G401 (cell line): Measurements from ENCODE around the gene DRG2. TPM values are rescaled to one million over a fixed set of nuclear protein-coding genes. Genes with fewer than 3 reads are reported as not detected.

Source experiments
- DNase-seq: peaks from one replicate; pipeline ENCODE4 v3.0.0-alpha.2; 2015; ENCODE audit warnings: low spot score
- in situ Hi-C: cut with HindIII; loops from 2 replicates; pipeline ENCODE4 v1.10.0; 2016; ENCODE audit warnings: low sequenced_read_pairs, mixed read lengths
- total RNA-seq: library from RNA; depleted of rRNA; stranded (reverse); fragments of >200 nt; shearing (Covaris generic); gene quantifications from 2 replicates; pipeline ENCODE4 v1.2.3, GENCODE V29; 2014

Gene DRG2
- total RNA-seq, 1 experiment from 2014 or later = 41.0 TPM

- in situ Hi-C loops = no loop called here
- no peak for DNase-seq
Observed at GRCh38 chr17:18109935-18110485, 22.3 kb downstream of the DRG2 start.

- in situ Hi-C loops = no loop called here
- no peak for DNase-seq
Observed at GRCh38 chr17:18110636-18111145, 22.9 kb downstream of the DRG2 start.

- in situ Hi-C loops = no loop called here
- DNase-seq = no peak
Observed at GRCh38 chr17:18111330-18111971, 23.7 kb downstream of the DRG2 start.

- DNase-seq = no peak
- in situ Hi-C loops = no loop called here
Observed at GRCh38 chr17:18115517-18115916, 27.8 kb downstream of the DRG2 start.

- in situ Hi-C loops = no loop called here
- DNase-seq = no peak
Observed at GRCh38 chr17:18116078-18116477, 28.3 kb downstream of the DRG2 start.

GRCh38 chr17:18117533-18117932 is 29.8 kb downstream of the DRG2 start:
- no peak for DNase-seq
- in situ Hi-C loops = no loop called here

GRCh38 chr17:18117982-18118975 is 30.5 kb downstream of the DRG2 start:
- in situ Hi-C loops = no loop called here

GRCh38 chr17:18119166-18119745 is 31.5 kb downstream of the DRG2 start:
- DNase-seq = no peak
- in situ Hi-C loops = no loop called here

More at GRCh38 chr17:18117982-18118975, 30.5 kb downstream of the DRG2 start:
- DNase-seq = no peak

- DNase-seq = no peak
- in situ Hi-C loops = no loop called here
Observed at GRCh38 chr17:18119938-18120337, 32.2 kb downstream of the DRG2 start.

GRCh38 chr17:18120461-18121017 is 32.8 kb downstream of the DRG2 start:
- DNase-seq = no peak
- in situ Hi-C loops = no loop called here

GRCh38 chr17:18121144-18121910 is 33.6 kb downstream of the DRG2 start:
- in situ Hi-C loops = no loop called here
- DNase-seq = no peak

GRCh38 chr17:18122990-18123753 is 35.4 kb downstream of the DRG2 start:
- peak; percentile 38 for DNase-seq
- in situ Hi-C loops = no loop called here

GRCh38 chr17:18124345-18125126 is 36.8 kb downstream of the DRG2 start:
- no peak for DNase-seq
- in situ Hi-C loops = no loop called here

GRCh38 chr17:18129041-18129502 is 41.3 kb downstream of the DRG2 start:
- in situ Hi-C loops = no loop called here
- DNase-seq = peak; percentile 84

- in situ Hi-C loops = no loop called here
- no peak for DNase-seq
Observed at GRCh38 chr17:18132711-18133110, 45.0 kb downstream of the DRG2 start.

- DNase-seq = no peak
- in situ Hi-C loops = no loop called here
Observed at GRCh38 chr17:18136357-18136756, 48.6 kb downstream of the DRG2 start.
